Mesendoderm (in vitro differentiated cells): ENCODE results near the gene OVCA2.

Source experiments
- DNase-seq: peaks from one replicate; pipeline ENCODE4 v3.0.0; 2013
- H2AK5ac ChIP-seq: 2 replicates; pipeline ENCODE4 v1.6.1; 2013; ENCODE audit warnings: low read length, inconsistent platforms
- H2BK120ac ChIP-seq: 2 replicates; pipeline ENCODE4 v1.6.1; 2013; ENCODE audit warnings: low read depth, mild to moderate bottlenecking, low read length, moderate library complexity, mixed read lengths
- H2BK15ac ChIP-seq: replicated peaks from 2 replicates; pipeline ENCODE4 v1.6.1; 2013; ENCODE audit warnings: low read depth, mild to moderate bottlenecking, moderate library complexity
- H2BK5ac ChIP-seq: 2 replicates; pipeline ENCODE4 v1.6.1; 2013; ENCODE audit warnings: low read length, inconsistent platforms
- H3K18ac ChIP-seq: 2 replicates; pipeline ENCODE4 v1.6.1; 2013; ENCODE audit warnings: mild to moderate bottlenecking, low read length, mixed read lengths
- H3K23ac ChIP-seq: one replicate; pipeline ENCODE4 v1.6.1; 2013; ENCODE audit warnings: low read length
- H3K27ac ChIP-seq: 2 replicates; pipeline ENCODE4 v1.5.1; 2013; ENCODE audit warnings: low read depth, mild to moderate bottlenecking, inconsistent platforms, low read length, moderate library complexity
- H3K27me3 ChIP-seq: 2 replicates; pipeline ENCODE4 v1.6.1; 2013; ENCODE audit warnings: low read length, control low read depth, mild to moderate bottlenecking, inconsistent platforms; ENCODE audit not compliant: insufficient read depth, poor library complexity
- H3K36me3 ChIP-seq: 2 replicates; pipeline ENCODE4 v1.6.1; 2013; ENCODE audit warnings: low read length, inconsistent platforms; ENCODE audit not compliant: control insufficient read depth, insufficient read depth
- H3K4ac ChIP-seq: one replicate; pipeline ENCODE4 v1.6.1; 2013; ENCODE audit warnings: low read depth, mild to moderate bottlenecking, low read length, moderate library complexity
- H3K4me1 ChIP-seq: 2 replicates; pipeline ENCODE4 v1.6.1; 2013; ENCODE audit warnings: low read depth, low read length, inconsistent platforms; ENCODE audit not compliant: control insufficient read depth
- H3K4me2 ChIP-seq: 2 replicates; pipeline ENCODE4 v1.6.1; 2013; ENCODE audit warnings: low read length
- H3K4me3 ChIP-seq: 2 replicates; pipeline ENCODE4 v1.5.1; 2013; ENCODE audit warnings: mild to moderate bottlenecking, low read length
- H3K56ac ChIP-seq: one replicate; pipeline ENCODE4 v1.6.1; 2013; ENCODE audit warnings: low read length
- H3K79me1 ChIP-seq: 2 replicates; pipeline ENCODE4 v1.6.1; 2013; ENCODE audit warnings: low read length, inconsistent platforms
- H3K79me2 ChIP-seq: 2 replicates; pipeline ENCODE4 v1.6.1; 2013; ENCODE audit warnings: mild to moderate bottlenecking, low read length; ENCODE audit not compliant: control insufficient read depth, insufficient read depth
- H3K9ac ChIP-seq: 2 replicates; pipeline ENCODE4 v1.6.1; 2013; ENCODE audit warnings: low read length, inconsistent platforms
- H4K5ac ChIP-seq: one replicate; pipeline ENCODE4 v1.6.1; 2013; ENCODE audit warnings: low read length
- H4K8ac ChIP-seq: one replicate; pipeline ENCODE4 v1.6.1; 2013; ENCODE audit warnings: low read depth, mild to moderate bottlenecking, control low read depth, low read length, moderate library complexity
- WGBS: extraction: QIAGEN DNeasy Blood & Tissue Kit; methylation state at CpG from one replicate; pipeline ENCODE4 v1.1.7; 2013; ENCODE audit warnings: low lambda C conversion rate, missing lambda C conversion rate; ENCODE audit not compliant: insufficient coverage; ENCODE audit errors: extremely low coverage; 5-methylcytosine and 5-hydroxymethylcytosine counted together

Gene OVCA2

GRCh38 chr17:2017274-2017941 lies 24.4 kb upstream of the OVCA2 start:
- no peak overlapping the region for H3K9ac ChIP-seq
- no peak overlapping the region for H2BK5ac ChIP-seq
- no peak for DNase-seq
- H3K4me1 ChIP-seq: no peaks in the 10 kb centered on the region
- H3K4me2 ChIP-seq: no peak overlapping the region
- no peaks in the 10 kb centered on the region for H3K36me3 ChIP-seq
- H3K27ac ChIP-seq: no peak overlapping the region
- H2BK15ac ChIP-seq: no peak overlapping the region
- no peaks in the 10 kb centered on the region for H3K79me2 ChIP-seq
- no peak overlapping the region for H4K5ac ChIP-seq
- WGBS: no CpG with 5 or more reads among the region's 19 CpGs
- H3K56ac ChIP-seq: no peak overlapping the region
- no peak overlapping the region for H3K23ac ChIP-seq
- H3K4ac ChIP-seq: no peak overlapping the region
- no peaks in the 10 kb centered on the region for H3K27me3 ChIP-seq
- no peak overlapping the region for H4K8ac ChIP-seq
- H3K18ac ChIP-seq: no peak overlapping the region
- no peak overlapping the region for H3K4me3 ChIP-seq
- H3K79me1 ChIP-seq: no peaks in the 10 kb centered on the region
- no peak overlapping the region for H2AK5ac ChIP-seq
- H2BK120ac ChIP-seq: no peak overlapping the region

GRCh38 chr17:2018716-2019510 lies 22.9 kb upstream of the OVCA2 start:
- Histone ChIP-seq H4K5ac (no peak overlapping the region), H3K4me2 (no peak overlapping the region), H2AK5ac (no peak overlapping the region), H3K18ac (no peak overlapping the region), H2BK120ac (no peak overlapping the region), H3K9ac (no peak overlapping the region), H3K23ac (no peak overlapping the region), H4K8ac (no peak overlapping the region), H3K56ac (no peak overlapping the region), H3K36me3 (no peaks in the 10 kb centered on the region), H3K4me1 (no peaks in the 10 kb centered on the region), H3K79me1 (no peaks in the 10 kb centered on the region), H3K27me3 (peaks cover 1% of the 10 kb centered on the region), H2BK5ac (no peak overlapping the region), H3K27ac (no peak overlapping the region), H3K4me3 (no peak overlapping the region), H3K79me2 (no peaks in the 10 kb centered on the region), H2BK15ac (no peak overlapping the region), H3K4ac (no peak overlapping the region)
- no peak for DNase-seq
- no CpG with 5 or more reads among the region's 24 CpGs for WGBS

GRCh38 chr17:2019723-2020122 lies 22.1 kb upstream of the OVCA2 start:
- Histone ChIP-seq H3K4me3 (no peak overlapping the region), H3K18ac (no peak overlapping the region), H3K4me2 (no peak overlapping the region), H3K79me1 (no peaks in the 10 kb centered on the region), H2BK15ac (no peak overlapping the region), H3K56ac (no peak overlapping the region), H3K79me2 (no peaks in the 10 kb centered on the region), H2AK5ac (no peak overlapping the region), H3K4ac (no peak overlapping the region), H2BK120ac (no peak overlapping the region), H4K5ac (no peak overlapping the region), H3K36me3 (no peaks in the 10 kb centered on the region), H3K27me3 (peaks cover 9% of the 10 kb centered on the region), H4K8ac (no peak overlapping the region), H3K4me1 (no peaks in the 10 kb centered on the region), H3K23ac (no peak overlapping the region), H3K9ac (no peak overlapping the region), H2BK5ac (no peak overlapping the region), H3K27ac (no peak overlapping the region)
- DNase-seq: no peak
- WGBS: no CpG with 5 or more reads among the region's 8 CpGs

GRCh38 chr17:2020721-2021120 lies 21.1 kb upstream of the OVCA2 start:
- peaks cover 13% of the 10 kb centered on the region for H3K27me3 ChIP-seq
- H2BK5ac ChIP-seq: no peak overlapping the region
- H3K79me1 ChIP-seq: no peaks in the 10 kb centered on the region
- WGBS: no CpG with 5 or more reads among the region's 8 CpGs
- no peak overlapping the region for H3K27ac ChIP-seq
- no peak for DNase-seq
- no peak overlapping the region for H3K23ac ChIP-seq
- H2AK5ac ChIP-seq: no peak overlapping the region
- H3K9ac ChIP-seq: no peak overlapping the region
- H3K4me2 ChIP-seq: no peak overlapping the region
- H2BK120ac ChIP-seq: no peak overlapping the region
- no peak overlapping the region for H4K5ac ChIP-seq
- no peaks in the 10 kb centered on the region for H3K4me1 ChIP-seq
- H3K18ac ChIP-seq: no peak overlapping the region
- no peaks in the 10 kb centered on the region for H3K36me3 ChIP-seq
- no peak overlapping the region for H3K4me3 ChIP-seq
- H3K56ac ChIP-seq: no peak overlapping the region
- H3K4ac ChIP-seq: no peak overlapping the region
- no peaks in the 10 kb centered on the region for H3K79me2 ChIP-seq
- no peak overlapping the region for H4K8ac ChIP-seq
- no peak overlapping the region for H2BK15ac ChIP-seq

- no peak overlapping the region for H4K5ac ChIP-seq
- no peak overlapping the region for H3K56ac ChIP-seq
- no peak overlapping the region for H3K9ac ChIP-seq
- H3K4me3 ChIP-seq: no peak overlapping the region
- H3K4ac ChIP-seq: no peak overlapping the region
- DNase-seq: no peak
- H2BK120ac ChIP-seq: no peak overlapping the region
- H4K8ac ChIP-seq: no peak overlapping the region
- H3K27ac ChIP-seq: no peak overlapping the region
- H3K23ac ChIP-seq: no peak overlapping the region
- H3K27me3 ChIP-seq: peaks cover 17% of the 10 kb centered on the region
- H3K4me2 ChIP-seq: no peak overlapping the region
- no peak overlapping the region for H3K18ac ChIP-seq
- H2BK5ac ChIP-seq: no peak overlapping the region
- H3K79me1 ChIP-seq: no peaks in the 10 kb centered on the region
- no peaks in the 10 kb centered on the region for H3K36me3 ChIP-seq
- H2AK5ac ChIP-seq: no peak overlapping the region
- no peaks in the 10 kb centered on the region for H3K79me2 ChIP-seq
- H3K4me1 ChIP-seq: no peaks in the 10 kb centered on the region
- no CpG with 5 or more reads among the region's 15 CpGs for WGBS
- no peak overlapping the region for H2BK15ac ChIP-seq
Observed at GRCh38 chr17:2022647-2023240, 19.1 kb upstream of the OVCA2 start.
